Activated T-helper 17 cell treated with anti-CD3 and anti-CD28 coated beads, Interleukin-2, amount 50 U/mL, for 72 hours (primary cell): ENCODE results near the gene C4orf36. TPM values are rescaled to one million over a fixed set of nuclear protein-coding genes. Genes with fewer than 3 reads are reported as not detected.

Experiments
- total RNA-seq, 2 donors: library from RNA; stranded (reverse); gene quantifications; one replicate each; pipeline ENCODE4 v1.2.3, GENCODE V29; 2022

C4orf36 gene
- total RNA-seq, 2 donors from 2014 or later, result not detected

Other genes with a start within 250 kb of the C4orf36 start
- gene SLC10A6, start 43.0 kb downstream of the C4orf36 start, total RNA-seq, result not detected
- 10 to 100 TPM; 64.2 to 80.5 TPM for gene AFF1, start 42.6 kb upstream of the C4orf36 start, total RNA-seq